Activated T-cell treated with anti-CD3 and anti-CD28 coated beads for 4 hours (primary cell): Measurements from ENCODE around the gene WNT3.
"Not testable (repeated sequence)": the region's sequence is repeated elsewhere in the genome, so short reads cannot be mapped to it uniquely, and the experiment has no call there.

Experiments used
- DNase-seq: peaks from one replicate; pipeline ENCODE4 v3.0.0-alpha.2; 2020

The WNT3 gene

GRCh38 chr17:46780003-46780373 is 38.5 kb downstream of the WNT3 start:
- DNase-seq, result no peak

GRCh38 chr17:46777943-46778915 is 40.3 kb downstream of the WNT3 start:
- DNase-seq, result no peak

- DNase-seq, result no peak
Measured at GRCh38 chr17:46776298-46777005, 42.0 kb downstream of the WNT3 start.

GRCh38 chr17:46774108-46774737 is 44.3 kb downstream of the WNT3 start:
- no peak for DNase-seq

GRCh38 chr17:46773676-46774075 is 44.8 kb downstream of the WNT3 start:
- no peak for DNase-seq

- DNase-seq, result no peak
Measured at GRCh38 chr17:46773221-46773605, 45.3 kb downstream of the WNT3 start.

GRCh38 chr17:46772475-46773220 is 45.8 kb downstream of the WNT3 start:
- no peak for DNase-seq

GRCh38 chr17:46771561-46772474 is 46.7 kb downstream of the WNT3 start:
- no peak for DNase-seq

GRCh38 chr17:46770818-46771560 is 47.5 kb downstream of the WNT3 start:
- DNase-seq, result no peak

GRCh38 chr17:46770439-46770817 is 48.1 kb downstream of the WNT3 start:
- no peak for DNase-seq

- DNase-seq, result no peak
Measured at GRCh38 chr17:46769531-46770438, 48.7 kb downstream of the WNT3 start.

GRCh38 chr17:46768896-46769295 is 49.6 kb downstream of the WNT3 start:
- DNase-seq, result not testable (repeated sequence)

- no peak for DNase-seq
Measured at GRCh38 chr17:46768540-46768870, 50.0 kb downstream of the WNT3 start.

- no peak for DNase-seq
Measured at GRCh38 chr17:46766493-46767491, 51.7 kb downstream of the WNT3 start.

GRCh38 chr17:46765453-46765852 is 53.0 kb downstream of the WNT3 start:
- DNase-seq, result no peak

- no peak for DNase-seq
Measured at GRCh38 chr17:46764709-46765401, 53.6 kb downstream of the WNT3 start.

GRCh38 chr17:46764000-46764708 is 54.3 kb downstream of the WNT3 start:
- DNase-seq, result no peak
